ENCODE results near the gene GBE1.

GRCh38 chr3:81632659-81633058, 128.8 kb downstream of the GBE1 start:
- TF ChIP-seq ZNF274 (IDR thresholded peaks at IDR 0.05; ENCODE audit: low read depth, low read length) (no peak), YY1 (IDR thresholded peaks at IDR 0.05; ENCODE audit: insufficient read depth, insufficient read length) (no peak)
